AG08395 (cell line): ENCODE measurements around the gene OR2A7.
"Not testable (repeated sequence)": the region's sequence is repeated elsewhere in the genome, so short reads cannot be mapped to it uniquely, and the experiment has no call there.

Source experiments
- DNase-seq: peaks from one replicate; pipeline ENCODE4 v3.0.0; 2012; ENCODE audit warnings: mixed read lengths, low spot score

Gene OR2A7

DNA sequence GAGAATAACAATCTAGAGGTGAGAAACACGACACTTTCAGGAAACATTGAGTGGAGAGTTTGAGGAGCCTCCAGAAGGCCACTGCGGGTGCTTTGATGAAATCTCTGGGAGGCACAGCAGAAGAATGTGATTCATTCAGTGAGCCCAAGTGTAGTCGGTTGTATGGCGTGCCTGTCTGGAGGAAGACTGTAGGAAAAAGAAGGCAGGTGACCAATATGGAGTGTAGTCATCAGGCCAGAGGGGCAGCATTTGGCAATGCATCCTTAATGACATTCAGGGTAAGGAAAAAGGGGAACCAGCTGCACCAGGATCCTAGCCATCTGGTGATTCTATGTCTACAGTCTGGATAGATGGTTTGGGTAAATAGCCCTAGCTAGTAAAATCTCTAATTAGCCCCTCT is 12.3 kb downstream of the OR2A7 start:
- DNase-seq, result not testable (repeated sequence)

DNA sequence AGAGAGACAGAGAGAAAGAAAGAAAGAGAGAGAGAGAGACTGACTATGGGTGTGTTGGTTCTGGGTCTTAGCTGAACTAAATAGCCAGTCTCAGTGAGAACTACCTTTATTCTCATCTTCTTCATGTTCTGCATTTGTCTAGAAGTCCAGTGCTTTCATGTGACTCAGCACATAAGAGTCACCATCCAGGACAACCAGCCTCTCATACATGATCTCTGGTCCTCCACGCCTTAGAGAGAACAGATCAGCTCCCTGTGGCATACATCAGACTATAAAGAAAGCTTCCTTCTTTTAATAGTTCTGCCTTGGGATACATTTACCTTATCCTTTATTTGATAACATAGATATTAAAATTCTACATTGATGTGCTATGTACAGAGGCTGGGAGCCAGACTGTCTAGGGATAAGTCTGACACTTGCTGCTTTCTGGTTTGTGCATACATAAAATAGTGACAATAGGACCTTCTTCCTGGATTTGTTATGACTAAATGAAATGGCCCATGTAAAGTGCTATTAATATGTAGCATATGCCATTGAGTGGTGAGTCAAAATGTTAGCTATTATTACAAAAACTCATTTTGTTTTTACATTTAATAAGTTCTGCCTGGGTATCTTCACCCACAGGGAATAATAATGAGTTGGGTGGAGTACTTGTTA is 16.8 kb downstream of the OR2A7 start:
- DNase-seq, result not testable (repeated sequence)

DNA sequence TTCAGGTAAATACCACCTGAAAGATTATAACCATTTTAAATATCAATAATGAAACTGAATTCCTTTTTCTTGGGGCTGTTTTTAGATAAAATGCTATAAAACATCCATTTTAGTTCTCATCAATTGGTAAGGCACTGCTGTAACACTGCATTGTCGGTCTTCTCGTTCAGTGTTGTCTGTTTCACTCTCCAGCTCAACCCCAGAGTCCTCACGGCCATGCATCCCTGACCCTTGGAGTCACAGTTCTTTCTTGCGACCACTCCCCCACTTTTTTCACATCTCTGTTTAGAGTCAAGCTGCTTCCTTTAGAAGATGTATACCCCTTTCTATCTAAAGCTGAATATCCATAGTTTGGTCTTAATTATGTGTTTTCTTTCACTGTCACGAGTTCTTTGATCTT is 17.6 kb downstream of the OR2A7 start:
- not testable (repeated sequence) for DNase-seq

DNA sequence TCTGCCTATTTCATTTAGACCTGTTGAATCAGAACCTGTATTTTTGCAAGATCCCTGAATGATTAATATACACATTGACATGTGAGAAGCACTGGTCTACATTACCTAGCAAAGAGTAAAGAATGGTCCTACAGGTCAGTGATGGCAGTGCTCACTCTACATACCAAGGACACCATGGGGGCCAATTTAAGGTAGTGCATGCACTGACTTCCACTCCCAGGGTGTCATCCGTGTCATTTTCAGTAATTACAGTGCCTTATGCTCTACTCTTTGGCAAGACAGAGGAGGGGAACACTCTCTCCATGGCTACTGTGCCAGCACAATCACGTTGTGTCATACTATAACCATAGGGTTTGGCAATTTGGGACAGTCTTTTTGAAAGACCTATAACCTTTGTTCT is 19.2 kb downstream of the OR2A7 start:
- DNase-seq, result not testable (repeated sequence)

DNA sequence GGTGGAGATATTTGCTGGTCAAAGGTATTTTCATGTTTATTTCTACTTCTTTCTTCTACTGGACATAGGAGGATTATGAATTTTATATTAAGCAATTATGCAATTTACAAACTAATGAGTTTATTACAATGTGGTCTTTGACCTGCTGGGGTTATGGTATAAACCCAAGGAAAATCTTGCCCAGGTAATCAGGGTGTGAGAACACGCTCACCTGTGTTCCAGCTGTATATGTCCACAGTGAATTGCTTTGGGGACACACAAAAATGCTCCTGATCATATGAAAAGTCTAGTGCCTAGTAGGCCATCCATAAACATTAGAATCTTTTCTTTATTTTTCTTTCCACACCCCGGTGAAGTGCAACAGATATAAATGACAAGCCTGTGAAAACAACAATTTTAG is 25.2 kb downstream of the OR2A7 start, which contains the start of gene OR2A42:
OR2A42 (minus strand) TSS at position 241 of the 400 bp plus-strand sequence. CDS start 6,762 bp downstream, outside the sequence.
- DNase-seq, result not testable (repeated sequence)

DNA sequence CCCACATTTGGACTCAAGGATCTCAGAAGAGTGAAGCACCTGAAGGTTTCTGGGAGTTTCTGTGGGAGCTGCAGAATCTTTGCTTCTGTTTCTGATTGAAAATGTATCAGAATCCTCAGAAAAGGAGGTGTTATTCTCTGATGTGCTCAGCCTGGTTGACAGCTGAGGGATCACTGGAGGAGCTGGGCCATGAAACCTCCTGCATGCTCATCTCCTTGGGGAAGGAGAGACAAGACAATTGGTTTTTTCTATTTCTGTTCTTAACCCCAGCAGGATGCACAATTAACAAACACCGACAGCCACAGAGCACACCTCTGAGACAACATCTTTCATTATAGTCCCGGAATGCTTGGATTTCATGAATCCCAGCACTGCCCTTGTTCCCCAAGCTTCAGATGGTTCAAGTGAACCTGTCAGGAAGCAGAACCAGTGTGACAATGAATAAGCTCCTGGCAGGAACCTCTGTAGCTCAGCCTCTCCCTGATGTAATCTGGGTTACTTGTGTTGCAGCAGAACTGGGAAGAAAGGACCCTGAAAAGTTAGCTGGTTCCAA is 26.0 kb downstream of the OR2A7 start:
- DNase-seq, result not testable (repeated sequence)

DNA sequence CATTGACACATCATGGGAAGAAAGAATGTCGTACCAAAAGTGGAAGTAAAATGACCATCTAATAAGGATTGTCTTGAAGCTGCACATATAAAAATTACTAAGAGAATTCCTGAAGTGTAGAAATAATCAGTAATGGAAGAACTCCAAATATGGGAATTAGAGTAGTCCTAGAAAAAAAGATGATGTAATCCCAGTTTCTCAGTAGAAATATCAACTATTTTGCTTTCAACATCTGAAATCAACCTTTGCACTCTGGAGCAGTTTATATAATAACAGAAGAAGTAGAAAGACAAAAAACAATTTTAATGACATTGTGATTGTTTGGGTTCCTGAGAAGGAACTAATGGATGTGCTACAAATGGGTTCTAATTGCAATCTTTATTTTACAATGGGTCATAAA is 31.6 kb downstream of the OR2A7 start:
- DNase-seq, result not testable (repeated sequence)

DNA sequence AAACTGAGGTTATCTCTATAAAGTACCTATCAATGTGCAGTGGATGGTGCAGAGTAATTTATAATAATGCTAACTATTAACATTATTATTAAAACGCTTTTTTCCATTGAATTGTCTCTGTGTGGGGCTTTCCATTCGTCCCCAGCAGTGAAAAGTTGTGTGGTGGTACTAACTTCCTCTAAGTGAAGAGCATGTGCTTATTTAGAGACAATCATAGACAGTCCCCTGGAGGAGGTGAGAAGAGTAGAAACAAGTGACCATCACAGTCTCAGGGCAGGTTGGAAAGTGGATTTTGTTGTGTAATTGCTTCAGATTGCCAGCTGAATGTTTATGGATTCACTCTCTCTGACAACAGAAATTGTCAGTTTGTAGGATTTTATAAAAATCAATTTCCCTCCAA is 33.6 kb downstream of the OR2A7 start:
- DNase-seq, result not testable (repeated sequence)

DNA sequence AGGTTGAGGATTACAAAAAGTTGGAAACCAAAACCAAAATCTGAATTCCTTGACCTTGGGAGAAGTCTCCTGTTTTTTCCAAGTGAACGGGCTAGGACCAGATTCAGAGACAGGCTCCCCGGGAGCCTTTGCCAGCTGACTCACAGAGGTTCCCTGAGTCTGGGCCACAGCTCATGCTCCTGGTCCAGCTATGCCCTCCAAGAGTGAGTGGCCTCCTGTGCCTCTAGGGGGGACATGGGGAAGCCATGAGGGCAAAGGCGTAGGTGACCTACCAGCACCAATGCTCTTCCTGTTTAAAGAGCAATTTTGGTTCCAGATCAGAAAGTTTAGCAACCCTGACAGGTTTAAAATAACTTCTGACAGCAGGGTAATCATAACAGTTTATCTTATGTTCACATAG is 35.8 kb downstream of the OR2A7 start:
- DNase-seq, result not testable (repeated sequence)

DNA sequence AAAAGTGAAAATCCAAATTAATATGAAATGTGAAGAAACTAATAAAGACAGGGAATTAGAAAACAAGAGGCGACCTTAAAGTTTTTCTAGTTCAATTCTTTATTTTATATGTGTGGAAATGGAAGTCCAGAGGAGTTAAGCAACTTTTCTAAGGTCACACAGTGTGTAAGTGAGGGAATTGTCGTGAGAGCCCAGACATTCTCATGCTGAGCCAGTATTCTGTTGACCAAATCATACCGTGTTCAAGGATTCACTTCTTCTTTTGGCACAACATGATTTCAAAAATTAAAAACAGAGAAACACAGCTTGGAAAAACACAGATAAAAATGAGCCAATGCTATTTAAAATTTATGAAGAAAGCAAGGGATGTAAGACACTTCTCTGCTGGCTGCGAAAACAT is 37.7 kb downstream of the OR2A7 start:
- not testable (repeated sequence) for DNase-seq

DNA sequence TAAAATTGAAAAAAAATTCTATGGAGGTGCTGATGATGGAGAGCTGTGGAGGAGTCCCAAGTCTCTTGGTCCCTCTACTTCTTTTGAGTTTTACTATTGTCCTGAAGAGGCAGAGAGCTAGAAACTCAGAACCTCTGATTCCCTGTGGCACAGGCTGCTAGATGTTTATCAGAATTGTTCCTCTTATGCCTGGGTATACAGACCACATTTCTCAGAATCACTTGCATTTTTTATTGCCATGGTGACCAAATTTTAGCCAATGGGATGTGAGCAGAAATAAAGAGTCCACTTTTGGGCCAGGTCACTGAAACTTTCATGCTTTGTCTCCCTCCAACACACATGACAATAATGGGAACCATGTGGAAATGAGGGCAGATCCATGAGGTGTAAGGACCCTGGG is 40.9 kb downstream of the OR2A7 start:
- DNase-seq, result not testable (repeated sequence)

DNA sequence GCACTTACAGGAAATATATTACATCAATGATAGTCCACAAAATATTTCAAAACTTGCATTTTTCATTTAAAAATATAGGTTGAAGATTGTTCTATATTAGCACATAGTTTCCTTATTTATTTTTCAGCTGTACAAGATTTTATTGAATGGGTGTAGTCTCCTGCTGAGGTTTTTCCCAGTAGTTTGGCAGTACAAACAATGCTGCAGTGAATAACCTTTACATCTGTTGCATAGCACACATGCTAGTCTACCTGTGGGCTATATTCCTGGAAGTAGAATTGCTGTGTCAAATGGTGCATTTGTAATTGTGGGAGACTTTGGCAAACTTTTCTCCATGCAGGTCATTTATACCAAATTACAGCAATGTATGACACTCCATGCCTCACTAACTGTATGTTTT is 44.1 kb downstream of the OR2A7 start:
- DNase-seq, result not testable (repeated sequence)

DNA sequence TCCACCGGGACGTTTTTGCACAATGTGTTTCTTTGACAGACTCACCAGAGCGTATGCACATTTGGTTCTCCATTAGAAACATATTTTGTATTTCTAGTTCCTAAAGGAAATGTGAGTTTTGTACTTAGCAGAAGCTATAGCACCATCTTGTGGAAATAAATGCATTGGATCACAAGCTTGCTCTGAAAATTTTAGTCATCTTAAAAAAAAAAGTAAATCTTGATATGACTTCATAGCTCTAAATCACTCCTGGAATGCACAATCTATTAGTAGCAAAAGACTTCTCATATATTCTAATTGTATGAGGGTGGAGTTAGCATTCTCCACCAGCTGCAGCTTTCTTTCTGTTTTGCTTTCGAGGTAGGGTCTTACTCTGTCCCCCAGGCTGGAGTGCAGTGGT is 45.4 kb downstream of the OR2A7 start:
- DNase-seq, result not testable (repeated sequence)

DNA sequence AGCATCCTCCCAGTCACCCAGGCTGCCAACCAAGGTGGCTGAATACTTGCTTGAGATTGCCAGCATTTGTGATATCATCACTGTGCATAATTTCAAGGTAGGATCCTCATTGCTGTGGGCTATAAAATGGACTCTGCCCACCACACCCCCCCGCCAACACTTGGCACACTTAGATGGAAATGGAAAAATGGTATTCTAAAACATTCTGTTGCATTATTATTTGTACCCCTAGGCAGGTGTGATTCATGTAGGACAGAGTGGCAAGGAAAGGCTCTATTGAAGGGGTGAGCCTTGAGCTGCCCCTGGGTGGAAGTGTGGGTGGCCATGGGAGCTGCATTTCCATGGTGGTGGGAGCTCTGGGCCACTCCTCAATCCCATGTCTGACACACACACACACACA is 46.0 kb downstream of the OR2A7 start:
- not testable (repeated sequence) for DNase-seq

DNA sequence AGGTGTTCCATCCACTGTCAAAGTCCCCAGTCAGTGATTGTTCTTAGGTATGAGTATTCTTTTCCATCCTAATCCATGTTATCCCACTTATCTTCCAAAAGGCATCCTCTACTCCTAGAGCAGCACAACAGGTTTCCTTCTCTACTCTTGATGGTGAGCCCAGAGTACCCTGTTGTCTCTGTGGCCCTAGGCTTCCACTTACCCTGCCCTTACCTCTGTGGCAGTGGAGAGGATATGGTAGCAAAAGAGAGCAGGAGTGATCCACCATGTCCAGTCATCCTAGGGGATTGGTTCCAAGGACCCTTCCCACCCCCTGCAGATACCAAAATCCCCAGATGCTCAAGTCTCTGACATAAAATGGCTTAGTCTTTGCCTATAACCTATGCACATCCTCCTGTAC is 47.4 kb downstream of the OR2A7 start:
- not testable (repeated sequence) for DNase-seq
